HuH-7.5 (cell line): ENCODE data around the gene RHOC.
A peak's percentile ranks its signal among the peaks of the same experiment; 100 is the strongest.

Experiments used
- DNase-seq: peaks from one replicate; pipeline ENCODE4 v3.0.0; 2011; ENCODE audit warnings: low spot score

RHOC gene

GRCh38 chr1:112677501-112677900 lies 29.4 kb downstream of the RHOC start:
- DNase-seq = no peak

GRCh38 chr1:112676543-112676942 lies 30.4 kb downstream of the RHOC start:
- no peak for DNase-seq

- no peak for DNase-seq
These were observed 31.1 kb downstream of the RHOC start for GRCh38 chr1:112675728-112676381.

GRCh38 chr1:112674986-112675727 lies 31.8 kb downstream of the RHOC start:
- DNase-seq = peak; percentile 43

GRCh38 chr1:112674440-112674985 lies 32.4 kb downstream of the RHOC start, which contains the start of gene MOV10:
Gene MOV10, plus strand, starts transcription at chr1:112674659. Its CDS starts 254 bp downstream, at chr1:112674913.
- peak; percentile 61 for DNase-seq

GRCh38 chr1:112673592-112674439 lies 33.1 kb downstream of the RHOC start:
- no peak for DNase-seq

GRCh38 chr1:112672842-112673241 lies 34.1 kb downstream of the RHOC start:
- DNase-seq = no peak

- DNase-seq = no peak
These were observed 34.9 kb downstream of the RHOC start for GRCh38 chr1:112672009-112672408.

- DNase-seq = no peak
These were observed 40.0 kb downstream of the RHOC start for GRCh38 chr1:112666946-112667345.

- DNase-seq = no peak
These were observed 41.1 kb downstream of the RHOC start for GRCh38 chr1:112665857-112666256.

GRCh38 chr1:112651205-112651604 lies 55.7 kb downstream of the RHOC start:
- DNase-seq = no peak
